ENCODE measurements around the gene MXD4.
"Not testable (repeated sequence)": the region's sequence is repeated elsewhere in the genome, so short reads cannot be mapped to it uniquely, and the experiment has no call there.

MXD4 gene

DNA sequence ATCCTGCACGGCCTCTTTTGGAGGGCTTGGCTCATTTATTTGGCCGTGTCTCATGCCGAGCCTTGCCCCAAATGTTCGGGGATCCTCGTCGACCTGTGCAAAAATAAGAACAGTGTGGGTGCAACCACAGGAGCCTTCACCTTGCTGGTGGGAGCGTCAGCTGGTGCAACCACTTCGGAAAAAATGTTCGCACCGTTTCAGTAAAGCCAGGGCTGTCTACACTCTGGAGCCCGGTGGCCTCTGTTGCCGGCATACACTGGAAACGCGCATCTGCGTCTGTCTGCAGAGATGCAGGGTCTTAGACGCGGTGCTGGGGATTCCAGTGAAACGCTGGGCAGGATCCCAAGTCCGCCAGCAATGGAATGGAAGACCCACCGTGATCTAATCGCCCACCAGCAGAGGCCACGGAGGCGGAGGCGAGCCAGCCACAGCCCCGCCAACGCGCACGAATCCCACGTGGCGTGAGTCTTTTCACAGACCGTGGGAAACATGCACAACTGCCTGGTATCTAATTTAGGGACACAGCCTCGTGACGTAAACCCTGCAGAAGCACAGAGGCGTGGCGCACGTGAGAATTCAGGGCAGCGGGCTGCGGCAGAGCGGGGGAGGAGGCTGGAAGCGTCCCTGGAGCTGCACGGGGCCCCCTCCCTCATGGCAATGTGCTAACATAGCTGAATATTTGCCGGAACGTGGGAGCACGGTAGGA lies 13.8 kb upstream of the MXD4 start:
- no peak for DNase-seq (ENCODE audit: low read depth in 2 of 2)

DNA sequence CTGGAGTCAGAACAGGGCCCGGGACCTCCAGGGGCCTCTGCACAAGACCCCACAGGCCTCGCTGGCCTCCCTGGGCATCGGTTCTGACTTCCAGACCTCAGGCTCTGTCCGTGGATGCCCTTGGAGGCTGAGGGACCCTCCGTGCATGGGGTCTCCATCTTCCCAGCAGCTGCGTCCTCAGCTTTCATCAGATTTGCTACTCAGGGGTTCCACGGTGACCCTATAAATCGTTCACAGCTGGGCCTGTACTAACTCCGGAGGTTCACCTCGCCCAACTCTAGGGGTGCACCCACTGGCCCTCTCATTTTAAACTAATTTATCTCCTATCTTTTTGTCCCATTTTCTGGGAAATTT lies 13.1 kb upstream of the MXD4 start:
- DNase-seq (ENCODE audit: low read depth in 2 of 2), result not testable (repeated sequence)

DNA sequence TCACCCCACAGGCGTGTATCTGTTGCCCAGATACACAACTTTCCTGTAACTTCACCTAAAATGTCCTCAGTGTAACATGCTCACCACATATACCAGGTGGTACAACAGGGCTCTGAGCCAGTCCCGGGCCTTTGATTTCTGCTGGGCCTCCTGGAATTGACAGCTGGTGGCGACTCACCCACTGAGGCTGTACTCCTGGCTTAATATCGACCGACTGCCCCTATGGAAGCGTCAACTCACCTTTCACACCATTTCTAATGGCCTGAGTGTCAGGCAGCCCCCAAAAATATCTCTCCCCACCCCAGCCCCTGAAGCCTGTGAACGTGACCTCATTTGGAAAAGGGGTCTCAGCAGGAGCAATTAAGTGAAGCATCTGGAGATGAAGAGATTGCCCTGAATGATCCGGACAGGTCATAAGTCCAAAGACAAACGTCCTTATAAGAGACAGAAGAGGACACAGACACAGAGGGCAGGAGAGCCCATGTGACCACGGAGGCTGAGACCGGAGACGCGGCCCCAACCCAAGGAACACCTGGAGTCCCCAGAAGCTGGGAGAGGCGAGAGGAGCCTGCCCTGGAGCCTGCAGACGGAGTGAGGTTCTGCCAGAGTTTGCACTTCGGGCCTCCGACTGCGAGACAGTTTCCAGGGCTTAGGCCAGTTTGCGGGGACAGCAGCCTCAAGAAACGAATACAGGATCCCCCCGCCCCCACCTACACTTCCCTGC lies 12.6 kb upstream of the MXD4 start:
- no peak for DNase-seq (ENCODE audit: low read depth in 2 of 2)

DNA sequence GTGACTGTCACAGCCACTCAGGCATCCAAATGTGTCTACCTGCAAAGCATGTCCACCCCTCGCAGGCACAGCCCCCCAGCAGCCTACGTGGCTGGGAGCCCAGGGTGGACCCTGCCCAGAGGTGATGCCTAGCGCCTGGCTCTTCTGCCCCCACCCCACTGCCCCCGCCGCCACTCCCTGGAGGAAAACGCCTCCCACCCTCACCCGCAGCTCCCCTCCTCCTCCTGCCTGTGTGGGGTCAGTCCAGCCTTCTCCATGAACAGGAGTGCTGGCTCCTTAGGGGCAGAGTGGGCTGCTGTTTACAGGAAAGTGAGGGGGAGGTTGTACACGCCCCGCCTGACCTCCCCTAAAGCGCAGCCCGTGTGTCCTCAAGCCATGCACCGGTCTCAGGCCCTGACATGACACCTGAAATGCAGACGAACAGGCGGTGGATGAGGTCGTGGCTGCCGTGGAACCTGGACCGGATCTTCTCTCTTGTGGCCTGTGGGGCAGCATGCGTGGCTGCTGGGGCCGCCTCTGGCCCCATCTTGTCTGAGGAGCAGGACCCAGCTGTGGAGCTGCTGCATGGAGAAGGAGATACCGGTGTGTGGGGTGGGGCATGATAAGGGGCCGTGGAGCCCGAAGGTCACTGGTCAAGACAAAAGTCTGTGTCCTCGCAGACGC lies 11.9 kb upstream of the MXD4 start:
- no peak for DNase-seq (ENCODE audit: low read depth in 2 of 2)

DNA sequence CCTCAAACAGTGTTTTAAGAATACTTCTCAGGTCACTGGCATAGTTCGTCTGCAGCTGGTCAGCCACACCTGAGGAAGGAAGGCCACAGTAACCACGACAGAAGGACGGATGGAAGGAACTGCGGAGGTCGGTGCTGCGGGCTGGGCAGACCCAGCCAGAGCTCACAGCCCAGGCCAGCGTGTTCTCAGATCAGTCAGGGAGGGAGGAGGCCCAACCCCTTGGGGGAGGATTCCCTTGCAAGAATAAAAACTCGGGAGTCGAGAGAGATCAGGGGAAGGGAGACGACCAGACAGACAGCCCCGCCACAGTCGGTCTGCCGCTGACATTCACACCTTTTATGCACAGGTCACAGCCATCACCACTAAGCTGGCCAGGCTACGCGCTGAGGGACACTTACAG lies 11.3 kb upstream of the MXD4 start:
- no peak for DNase-seq (ENCODE audit: low read depth in 2 of 2)

DNA sequence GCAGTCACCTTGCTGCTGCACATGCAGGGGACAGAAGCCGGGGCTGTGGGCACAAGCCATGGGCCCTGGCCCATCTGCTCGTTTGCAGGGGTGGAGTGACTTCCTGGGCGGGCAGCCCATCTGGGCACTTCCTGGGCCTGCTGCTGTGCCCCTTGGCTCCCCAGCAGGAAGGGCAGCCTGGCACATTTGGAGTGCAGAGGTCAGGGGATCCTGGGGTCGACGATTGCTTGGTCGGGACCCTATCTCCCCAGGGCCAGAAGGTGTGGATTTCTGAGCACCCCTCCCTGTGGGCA lies 10.9 kb upstream of the MXD4 start:
- no peak for DNase-seq (ENCODE audit: low read depth in 2 of 2)

DNA sequence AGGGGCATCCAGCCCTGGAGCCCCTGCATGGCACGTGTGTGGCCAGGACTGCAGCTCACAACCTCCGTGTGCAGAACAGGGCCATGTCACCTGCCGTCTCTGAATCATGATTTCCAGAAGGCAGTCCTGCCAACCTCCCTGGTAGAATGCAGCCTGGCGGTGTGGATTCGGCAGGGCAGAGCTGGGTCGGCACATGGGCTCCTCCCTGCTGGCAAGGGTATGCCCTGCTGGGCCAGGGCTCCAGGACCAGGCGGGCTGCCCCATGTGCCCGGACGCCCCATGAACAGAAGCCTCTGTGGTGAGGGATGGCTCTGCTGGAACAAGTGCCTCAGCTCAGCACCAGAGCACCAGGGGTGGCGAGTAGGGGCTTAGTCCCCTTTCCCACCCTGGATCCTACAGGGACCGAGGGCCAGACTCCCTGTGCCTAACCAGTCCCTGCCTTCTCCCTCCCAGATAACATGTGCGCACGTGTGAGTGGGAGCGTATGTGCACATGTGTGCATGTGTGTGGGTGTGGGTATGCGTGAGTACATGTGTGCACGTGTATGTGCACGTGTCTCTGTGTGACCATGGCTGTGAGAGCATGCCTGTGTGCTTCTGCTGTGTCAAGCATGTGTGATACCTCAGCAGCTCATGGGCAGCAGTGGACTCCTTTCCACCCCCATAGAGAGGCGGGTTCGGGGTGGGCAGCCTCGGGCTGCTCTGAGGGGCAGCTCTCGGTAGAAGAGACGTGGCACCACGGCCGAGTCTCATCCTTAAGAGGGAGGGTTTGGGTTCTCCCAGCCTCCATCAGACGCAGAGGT lies 10.3 kb upstream of the MXD4 start:
- no peak for DNase-seq (ENCODE audit: low read depth in 2 of 2)

DNA sequence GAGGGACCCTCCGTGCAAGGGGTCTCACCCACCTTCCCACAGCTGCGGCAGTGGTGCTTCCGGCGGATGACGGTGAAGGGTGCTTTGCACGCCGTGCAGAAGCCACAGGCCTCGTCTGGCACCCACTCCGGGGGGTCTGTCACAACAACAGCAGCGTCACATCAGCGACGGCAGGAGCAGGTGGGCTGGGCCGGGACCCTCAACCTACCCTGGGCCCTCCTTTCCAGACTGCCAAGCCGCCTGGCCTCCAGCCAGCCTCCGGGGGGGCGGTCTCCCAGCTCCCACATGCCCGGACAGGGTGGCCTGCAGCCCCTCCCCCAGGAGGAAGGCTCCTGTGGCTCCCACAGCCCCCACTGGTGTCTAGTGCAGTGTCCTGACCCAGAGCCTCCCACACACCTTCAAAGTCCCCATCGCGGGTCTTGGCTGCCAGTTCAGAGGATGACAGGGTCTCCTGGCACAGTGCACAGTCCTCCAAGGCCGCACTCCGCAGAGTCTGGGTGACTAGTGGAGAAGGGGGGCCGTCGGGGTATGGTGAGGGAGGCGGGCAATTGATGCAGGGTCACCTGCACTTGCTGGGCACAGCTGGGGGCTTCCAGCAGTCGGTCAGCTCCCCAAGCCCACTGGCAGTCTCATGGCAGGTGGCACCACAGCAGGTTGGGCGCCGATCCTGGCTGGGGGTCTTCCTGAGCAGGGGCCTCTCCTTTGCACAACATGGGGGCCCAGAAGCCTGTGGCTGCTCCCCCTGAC lies 9.5 kb upstream of the MXD4 start:
- no peak for DNase-seq (ENCODE audit: low read depth in 2 of 2)

DNA sequence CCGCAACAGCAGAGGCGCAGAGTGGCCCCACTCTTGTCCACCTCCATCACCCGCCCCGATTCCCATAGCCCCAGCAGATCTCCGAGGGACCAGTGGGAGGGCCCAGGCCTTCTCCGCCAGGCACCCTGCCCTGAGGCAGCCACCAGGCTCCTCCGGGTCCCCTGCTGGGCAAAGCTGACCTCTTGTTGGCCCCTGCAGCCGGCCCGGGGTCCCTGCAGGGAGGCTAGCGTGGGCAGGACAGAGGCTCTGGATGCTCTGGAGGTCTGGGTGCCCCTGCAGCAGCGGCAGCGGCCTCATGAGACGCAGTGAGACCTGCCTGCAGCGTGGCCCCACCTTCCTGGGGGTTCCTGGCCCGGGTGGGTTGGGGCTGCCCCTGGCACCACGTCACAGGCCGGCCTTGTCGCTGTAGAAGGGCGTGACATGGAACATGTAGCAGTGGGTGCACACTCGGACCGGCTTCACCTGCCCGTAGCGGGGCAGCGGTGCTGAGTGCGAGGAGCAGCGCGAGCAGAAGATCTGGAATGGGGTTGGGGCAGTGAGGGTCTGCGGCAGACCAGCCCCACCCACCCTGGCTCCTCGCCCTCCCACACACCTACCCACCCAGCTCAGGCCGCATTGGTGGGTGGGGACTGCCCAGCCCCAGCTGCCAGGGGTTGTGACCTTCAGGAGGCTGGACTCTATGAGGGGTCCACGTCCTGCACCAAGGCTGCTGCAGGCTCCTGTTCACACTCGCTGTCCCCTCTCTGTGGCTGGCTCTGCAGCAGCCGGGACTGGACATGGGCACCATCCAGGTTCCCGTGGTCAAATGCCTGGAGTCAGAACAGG lies 8.6 kb upstream of the MXD4 start:
- no peak for DNase-seq (ENCODE audit: low read depth in 2 of 2)

DNA sequence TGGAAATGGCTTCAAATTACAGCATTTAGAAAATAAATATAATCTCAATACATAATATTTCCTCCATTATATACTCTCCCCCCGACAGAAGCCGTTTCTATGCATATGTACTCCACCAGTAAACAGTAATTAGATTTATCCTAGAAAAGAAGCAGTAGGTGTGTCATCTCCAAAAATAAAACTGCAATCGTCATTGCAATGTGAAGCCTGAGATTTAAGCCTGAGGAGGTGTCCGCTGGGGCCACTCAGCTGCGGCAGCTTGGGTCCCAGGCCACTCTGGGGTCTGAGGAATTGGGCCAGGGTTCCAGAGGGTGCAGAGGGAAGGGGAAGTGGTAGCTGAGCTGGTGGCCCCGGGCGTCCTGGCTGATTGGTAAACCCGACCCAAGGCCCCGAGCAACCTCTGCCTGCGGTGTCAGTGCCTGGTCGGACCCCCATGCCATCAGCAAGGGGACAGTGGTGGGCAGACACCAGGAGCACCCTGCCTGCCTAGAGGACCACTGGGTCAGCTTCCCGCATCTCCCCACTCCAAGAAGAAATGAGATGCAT lies 7.8 kb upstream of the MXD4 start:
- DNase-seq (ENCODE audit: low read depth in 2 of 2), result no peak

DNA sequence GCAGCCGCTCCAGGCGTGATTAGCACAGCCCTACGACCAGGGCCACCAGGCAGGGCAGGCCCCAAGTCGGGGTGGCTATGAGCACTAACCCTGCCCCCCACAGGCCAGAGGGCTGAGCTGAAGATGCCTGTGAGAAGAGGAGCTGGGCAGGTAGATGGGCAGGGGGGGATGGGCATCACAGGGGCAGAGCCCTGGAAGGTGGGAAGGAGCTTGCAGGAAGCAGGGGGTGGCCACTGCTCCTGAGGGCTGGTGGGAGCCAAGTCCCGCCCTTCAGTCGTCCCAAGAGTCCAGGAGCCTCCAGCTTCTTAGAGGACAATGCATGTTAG lies 7.3 kb upstream of the MXD4 start:
- DNase-seq (ENCODE audit: low read depth in 2 of 2), result no peak

DNA sequence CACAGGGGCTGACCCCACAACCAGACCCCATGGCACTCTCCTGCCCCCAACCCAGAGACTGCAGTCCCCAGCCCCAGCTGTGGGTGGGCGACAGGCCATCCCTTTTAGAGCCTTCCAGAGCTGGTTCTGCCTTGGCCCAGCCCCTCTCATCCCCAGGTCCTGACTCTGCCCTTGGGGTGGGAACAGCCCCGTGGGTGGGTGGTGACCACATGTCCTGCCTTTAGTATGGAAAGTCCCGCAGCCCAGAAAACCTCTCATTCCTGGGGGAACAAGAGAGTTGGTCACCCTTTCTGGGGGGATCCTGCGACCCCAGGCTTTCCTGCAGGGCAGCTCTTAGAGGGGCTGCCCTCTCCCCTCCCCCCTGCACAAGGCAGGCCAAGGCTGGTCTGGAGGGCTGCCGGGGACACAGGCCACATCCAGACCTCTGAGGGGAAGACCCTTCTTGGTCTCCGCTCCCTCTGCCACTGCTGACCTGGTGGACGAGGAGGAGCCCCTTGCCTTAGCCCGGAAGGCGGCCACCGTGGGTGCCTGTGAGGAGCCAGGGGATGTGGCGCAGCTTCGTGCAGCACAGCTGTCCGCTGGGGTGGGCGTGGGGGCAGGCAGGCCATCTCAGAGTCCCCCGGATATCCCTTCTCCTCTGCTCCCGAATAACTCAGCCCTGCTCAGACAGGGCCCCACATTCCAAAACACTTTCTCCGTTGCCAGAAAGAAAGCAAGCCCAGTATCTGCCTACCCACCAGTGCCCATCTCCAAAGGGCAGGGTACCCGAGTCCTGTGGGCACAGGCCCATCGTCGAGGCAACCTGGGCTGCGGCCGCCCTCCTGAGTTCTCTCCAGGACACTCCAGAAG lies 6.7 kb upstream of the MXD4 start:
- DNase-seq (ENCODE audit: low read depth in 2 of 2), result no peak

DNA sequence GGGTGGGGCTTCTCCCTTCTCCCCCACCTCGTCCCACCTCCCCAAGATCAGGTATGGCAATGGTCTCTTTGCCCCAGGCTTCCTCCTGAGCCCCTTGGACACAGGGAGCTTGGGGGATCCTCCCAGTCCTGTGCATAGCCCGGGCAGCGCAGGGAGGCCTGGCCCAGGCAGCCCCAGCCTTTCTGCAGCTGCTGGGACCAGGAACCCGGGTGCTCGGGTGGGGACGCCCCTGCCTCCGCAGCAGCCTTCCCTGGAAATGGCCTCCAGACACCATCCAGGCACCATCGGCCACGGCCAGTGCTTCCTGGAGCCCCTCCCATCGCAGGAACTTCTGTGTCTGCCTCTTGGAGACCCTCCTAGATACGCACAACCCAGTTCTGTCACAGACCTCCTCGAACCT lies 5.9 kb upstream of the MXD4 start:
- DNase-seq (ENCODE audit: low read depth in 2 of 2), result no peak

DNA sequence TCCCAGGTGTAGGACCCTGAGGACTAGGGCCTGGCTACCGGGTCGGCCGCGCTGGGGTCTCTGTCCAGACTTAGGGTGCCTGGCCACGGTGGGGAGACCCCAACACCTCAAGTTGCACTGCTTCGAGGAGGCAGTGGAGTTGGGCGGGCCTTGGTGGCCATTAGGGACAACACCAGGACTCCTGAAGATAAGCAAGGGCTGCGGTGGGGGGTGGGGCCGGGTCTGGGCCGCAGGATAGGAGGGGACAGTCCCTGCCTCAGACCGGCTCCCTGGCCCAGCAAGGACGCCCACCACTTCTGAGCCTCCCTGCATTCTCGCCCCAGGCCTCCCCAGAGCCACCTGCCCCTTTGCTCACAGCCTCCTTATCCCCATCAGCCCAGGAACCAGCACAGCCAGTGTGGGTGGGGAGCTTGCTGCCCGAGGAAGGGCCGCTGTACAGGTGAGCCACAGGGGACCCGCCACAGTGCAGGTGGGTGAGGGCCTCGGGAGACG lies 5.5 kb upstream of the MXD4 start:
- no peak for DNase-seq (ENCODE audit: low read depth in 2 of 2)

DNA sequence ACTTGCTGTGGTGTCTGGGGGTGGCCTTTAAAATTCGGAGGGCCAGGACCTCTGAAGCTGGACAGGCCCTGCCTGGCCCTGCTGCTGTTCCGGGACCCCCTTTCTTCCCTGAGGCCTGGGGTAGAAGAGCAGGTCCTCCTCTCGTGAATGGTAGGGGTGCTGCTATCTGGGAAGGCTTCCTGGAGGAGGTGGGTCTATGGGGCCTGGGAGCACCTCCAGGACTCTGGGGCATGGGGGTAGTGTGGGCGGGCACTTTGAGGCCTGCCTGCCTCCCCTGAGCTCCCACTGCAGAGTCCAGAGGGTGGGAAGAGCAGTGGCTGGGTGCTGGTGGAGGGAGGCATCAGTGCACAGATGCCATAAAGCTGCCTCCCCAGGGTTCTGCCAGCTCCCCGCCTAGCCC lies 4.9 kb upstream of the MXD4 start:
- no peak for DNase-seq (ENCODE audit: low read depth in 2 of 2)

DNA sequence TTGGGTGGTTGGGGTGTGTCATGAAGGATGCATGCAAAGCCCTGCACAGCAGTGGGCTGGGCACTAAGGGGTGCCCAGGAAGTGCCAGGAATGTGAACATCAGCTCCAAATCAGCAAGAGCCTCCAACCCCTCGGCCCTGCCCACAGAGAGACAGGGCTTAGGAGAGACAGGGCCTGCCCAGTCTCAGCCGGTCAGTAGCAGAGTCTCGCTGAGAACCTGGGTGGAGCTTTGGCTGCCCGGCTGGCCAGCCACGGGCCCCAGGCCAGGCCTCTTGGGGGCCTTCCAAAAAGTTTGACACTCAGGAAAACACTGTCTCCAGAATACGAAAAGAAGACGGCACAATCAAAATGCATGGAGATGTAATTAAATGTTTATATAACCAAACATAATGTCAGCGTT lies 4.3 kb upstream of the MXD4 start:
- DNase-seq (ENCODE audit: low read depth in 2 of 2), result no peak

DNA sequence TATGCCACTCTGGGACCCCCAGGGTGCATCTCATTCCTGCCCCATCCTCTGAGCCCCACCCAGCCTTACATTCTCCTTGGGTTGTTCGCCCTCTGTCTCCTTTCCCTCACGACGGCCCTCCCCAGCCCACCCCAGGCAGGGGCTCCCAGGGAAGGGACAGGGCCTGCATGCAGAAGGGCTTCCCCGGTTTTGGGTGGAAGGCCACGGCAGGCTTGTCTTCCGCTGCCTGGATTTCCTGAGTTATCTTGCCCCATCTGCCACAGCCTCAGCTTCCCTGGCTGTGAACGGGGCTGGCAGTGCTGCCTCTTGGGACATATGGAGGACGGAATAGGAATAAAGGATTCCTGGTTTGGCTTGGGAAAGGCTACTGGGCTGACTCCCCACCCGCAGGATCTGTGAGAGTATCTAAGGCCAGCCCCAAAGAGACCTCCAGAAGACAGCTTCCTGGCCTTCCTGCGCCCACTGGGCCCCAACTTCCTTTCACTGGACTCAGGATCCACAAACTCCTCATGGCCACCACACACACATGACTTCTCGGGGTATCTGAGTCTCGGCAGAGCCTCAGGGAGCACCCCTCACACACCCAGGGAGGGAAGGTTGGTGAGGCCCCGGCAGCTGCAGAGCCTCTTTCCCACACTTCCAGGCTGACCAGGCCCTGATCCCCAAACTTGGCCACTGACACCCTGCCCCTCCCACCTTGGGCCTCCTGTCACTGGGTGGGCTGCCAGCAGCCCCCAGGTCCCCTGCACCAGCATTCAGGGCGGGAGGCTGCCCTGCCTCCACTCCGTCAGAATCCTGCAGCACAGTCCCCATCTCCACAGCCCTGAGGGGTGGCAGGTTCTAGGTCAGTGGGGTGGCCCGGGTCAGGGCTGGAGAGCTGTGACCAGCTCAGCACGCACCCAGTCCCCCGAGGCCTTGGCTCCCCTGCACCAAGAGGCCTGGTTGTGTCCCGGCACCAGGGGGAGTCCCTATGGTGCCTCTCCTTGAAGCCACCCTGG lies 3.5 kb upstream of the MXD4 start:
- no peak for DNase-seq (ENCODE audit: low read depth in 2 of 2)

DNA sequence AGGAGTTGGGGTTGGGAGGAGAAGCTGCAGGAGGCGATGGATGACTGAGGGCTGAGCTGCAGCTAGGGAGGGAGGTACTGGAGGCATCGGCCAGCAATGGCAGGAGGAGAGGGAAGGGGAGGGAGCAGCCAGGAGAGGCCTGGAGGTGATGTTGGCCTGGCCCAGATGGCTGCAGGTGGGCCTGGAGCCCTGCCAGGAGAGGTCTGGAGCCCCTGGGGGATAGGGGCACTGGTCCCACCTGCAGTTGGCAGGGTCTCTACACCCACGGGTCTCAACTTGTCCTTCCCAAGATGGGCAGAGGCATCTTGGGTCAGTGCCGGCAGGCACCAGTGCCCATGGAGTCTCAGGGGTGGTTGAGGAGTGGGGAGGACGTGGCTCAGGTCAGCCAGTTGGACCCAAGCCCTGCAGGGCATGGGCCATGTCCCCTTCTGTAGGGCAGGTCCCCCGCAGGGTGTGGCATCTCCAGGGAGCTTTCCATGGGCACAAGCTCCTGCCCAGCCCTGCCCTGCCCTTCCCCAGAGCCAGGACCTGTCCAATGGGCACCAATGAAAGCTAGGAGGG lies 2.7 kb upstream of the MXD4 start:
- DNase-seq (ENCODE audit: low read depth in 2 of 2), result no peak

All from activated CD8-positive, alpha-beta memory T cell treated with anti-CD3 and anti-CD28 coated beads for 4 hours (primary cell).